Endothelial cell of umbilical vein (primary cell): Measurements from ENCODE around the gene PARK7. TPM values are rescaled to one million over a fixed set of nuclear protein-coding genes. Genes with fewer than 3 reads are reported as not detected.

Experiments
- BruUV-seq: library from RNA; stranded (reverse); fragments of 400-500 nt; replicated peaks from 2 replicates; lab custom pipeline; 2021; lab: Mats Ljungman, UMichigan
- CTCF ChIA-PET: fragments of 300-600, 350-600 bp; sonication (Branson Sonifier 250); formaldehyde crosslinking; loops from one replicate; lab custom pipeline; 2021; ENCODE audit warnings: antibody characterized with exemption, inconsistent platforms; lab: Charles Lee
- POLR2A ChIA-PET: fragments of 300-600, 350-600 bp; sonication (Branson Sonifier 250); formaldehyde crosslinking; loops from one replicate; lab custom pipeline; 2021; ENCODE audit warnings: antibody characterized with exemption, inconsistent platforms; lab: Charles Lee
- DNase-seq: peaks from one replicate; pipeline ENCODE4 v3.0.0-alpha.2; 2011; ENCODE audit warnings: low read depth, low spot score
- FAIRE-seq: peaks from 2 replicates; lab custom pipeline; 2011; peaks lifted over from hg19 to GRCh38; lab: Jason Lieb, UNC
- H2AFZ ChIP-seq: 2 replicates; pipeline ENCODE4 v1.6.0; 2012; ENCODE audit warnings: low read depth, low read length, control low read depth, inconsistent platforms
- H3K27ac ChIP-seq: 2 replicates; pipeline ENCODE4 v1.5.1; 2011; ENCODE audit warnings: low read depth, mild to moderate bottlenecking, control low read depth, low read length, moderate library complexity; ENCODE audit not compliant: insufficient read depth
- H3K27me3 ChIP-seq, 2 experiments: 2 replicates each; pipeline versions ENCODE4 v1.6.0 to v1.6.1; 2011; ENCODE audit warnings: low read length in 2 of 2, mixed read lengths in 1 of 2; ENCODE audit not compliant: control insufficient read depth in 2 of 2, insufficient read depth in 2 of 2
- H3K36me3 ChIP-seq, 2 experiments: 2 replicates in 1 of 2; 3 replicates in 1 of 2; pipeline ENCODE4 v1.5.1; 2011; ENCODE audit warnings: low read length in 2 of 2, mild to moderate bottlenecking in 1 of 2, moderate library complexity in 1 of 2; ENCODE audit not compliant: control insufficient read depth in 2 of 2, insufficient read depth in 2 of 2; ENCODE audit errors: extremely low read depth in 1 of 2
- H3K4me1 ChIP-seq: 3 replicates; pipeline ENCODE4 v1.5.1; 2011; ENCODE audit warnings: mild to moderate bottlenecking, low read length; ENCODE audit not compliant: control insufficient read depth, insufficient read depth; ENCODE audit errors: extremely low read depth
- H3K4me2 ChIP-seq: 2 replicates; pipeline ENCODE4 v1.6.1; 2011; ENCODE audit warnings: low read length, control low read depth, mixed read lengths; ENCODE audit not compliant: insufficient read depth
- H3K4me3 ChIP-seq, 3 experiments: fragments of 200-600 bp in 1 of 3; sonication (generic), shearing (Covaris generic) in 1 of 3; replicated peaks in 1 of 3; 2 replicates each; pipeline ENCODE4 v1.5.1; 2011 to 2016; ENCODE audit warnings: control low read depth in 3 of 3, low read length in 3 of 3, mild to moderate bottlenecking in 2 of 3, inconsistent platforms in 1 of 3, low read depth in 1 of 3, moderate library complexity in 1 of 3; ENCODE audit not compliant: insufficient read depth in 1 of 3
- H3K79me2 ChIP-seq: 2 replicates; pipeline ENCODE4 v1.6.0; 2012; ENCODE audit warnings: low read length, inconsistent platforms; ENCODE audit not compliant: control insufficient read depth, insufficient read depth
- H3K9ac ChIP-seq: replicated peaks from 2 replicates; pipeline ENCODE3; 2011; ENCODE audit warnings: low read length, control low read depth; ENCODE audit not compliant: insufficient read depth; ENCODE audit errors: extremely low read depth
- H3K9me1 ChIP-seq: replicated peaks from 3 replicates; pipeline ENCODE4 v1.6.0; 2011; ENCODE audit warnings: mild to moderate bottlenecking, low read length; ENCODE audit not compliant: control insufficient read depth, insufficient read depth; ENCODE audit errors: extremely low read depth
- H3K9me3 ChIP-seq: replicated peaks from 2 replicates; pipeline ENCODE4 v1.5.1; 2012; ENCODE audit warnings: low read length, inconsistent platforms; ENCODE audit not compliant: control insufficient read depth, insufficient read depth
- H4K20me1 ChIP-seq: replicated peaks from 2 replicates; pipeline ENCODE3; 2011; ENCODE audit warnings: mild to moderate bottlenecking, low read length; ENCODE audit not compliant: control insufficient read depth, insufficient read depth; ENCODE audit errors: extremely low read depth
- CTCF ChIP-seq, 2 donors: IDR thresholded peaks; 1 replicate in 1 of 2; 2 replicates in 1 of 2; pipeline ENCODE4 v1.5.1; 2011; ENCODE audit warnings: low read length in 2 of 2, mild to moderate bottlenecking in 2 of 2, moderate library complexity in 2 of 2, control low read depth in 1 of 2, inconsistent platforms in 1 of 2, low read depth in 1 of 2; ENCODE audit not compliant: insufficient read depth in 1 of 2; ENCODE audit errors: extremely low read depth in 1 of 2
- EZH2 ChIP-seq: IDR thresholded peaks from 2 replicates; pipeline ENCODE4 v1.6.1; 2012; ENCODE audit warnings: borderline replicate concordance, low read depth, mild to moderate bottlenecking, moderate library complexity, low read length, inconsistent platforms; ENCODE audit not compliant: severe bottlenecking
- FOS ChIP-seq: IDR thresholded peaks from 2 replicates; pipeline ENCODE4 v1.6.1; 2011; ENCODE audit warnings: mild to moderate bottlenecking, low read length, moderate library complexity, borderline replicate concordance; ENCODE audit not compliant: insufficient read depth
- GATA2 ChIP-seq: IDR thresholded peaks from 2 replicates; pipeline ENCODE4 v1.7.0; 2011; ENCODE audit warnings: low read depth, mild to moderate bottlenecking, moderate library complexity, mixed read lengths, low read length; ENCODE audit not compliant: insufficient read length, insufficient read depth
- JUN ChIP-seq: IDR thresholded peaks from 2 replicates; pipeline ENCODE4 v1.6.1; 2011; ENCODE audit warnings: borderline replicate concordance, low read depth; ENCODE audit not compliant: insufficient read length, insufficient read depth
- MYC ChIP-seq: IDR thresholded peaks from one replicate; pipeline ENCODE4 v1.6.1; 2011; ENCODE audit warnings: mild to moderate bottlenecking, low read depth, low read length
- POLR2A ChIP-seq: IDR thresholded peaks from 2 replicates; pipeline ENCODE4 v1.6.1; 2012; ENCODE audit warnings: low read depth, mild to moderate bottlenecking, control low read depth, low read length
- dilution Hi-C: fragments of 300-500 bp; cut with MboI; formaldehyde crosslinking; loops from one replicate; pipeline ENCODE4 v1.15.0; 2019; ENCODE audit warnings: low sequenced_read_pairs; ENCODE audit not compliant: extremely low pct_ligation_motif_present
- intact Hi-C: fragments of 100-400 bp; cut with micrococcal nuclease; formaldehyde crosslinking; loops from one replicate; pipeline ENCODE4 v1.10.0; 2022
- polyA plus RNA-seq, 4 experiments: library from polyadenylated mRNA; depleted of rRNA in 3 of 4; stranded (reverse) in 3 of 4; unstranded in 1 of 4; fragments of >200 nt; gene quantifications; 2 replicates each; pipeline versions ENCODE4 v1.2.1 to v1.2.3, GENCODE V29; 2011 to 2012; ENCODE audit warnings: missing spikeins in 1 of 4
- total RNA-seq: library from RNA; stranded (reverse); gene quantifications from 2 replicates; pipeline ENCODE4 v1.2.3, GENCODE V29; 2021

The PARK7 gene
- total and polyA plus RNA-seq, 2 donors (not counting 3 experiments of a cell fraction or from before 2014, with no cell fraction given), result 203 to 294 TPM

GRCh38 chr1:8031176-8031785, 69.8 kb downstream of the PARK7 start:
- intact Hi-C loops, result loop anchor here (1.0 kb wide), 2 partner anchors 207 to 283 kb away; no protein-coding TSS in a partner anchor
- CTCF ChIA-PET, result interaction anchor here (0.7 to 9.7 kb wide), 21 partner anchors 9 to 318 kb away, joined by 3 to 138 read pairs (median 4); no protein-coding TSS in a partner anchor
- TF ChIP-seq CTCF (IDR thresholded peaks at IDR 0.05; ENCODE audit: extremely low read depth in 1 of 2, insufficient read depth in 1 of 2, low read depth in 1 of 2, low read length in 2 of 2) (peak; percentile 22 to 35), GATA2 (no peak)

GRCh38 chr1:8032366-8032910, 70.9 kb downstream of the PARK7 start:
- H3K4me3 ChIP-seq, result no peak overlapping the region
- H3K9me1 ChIP-seq, result no peaks in the 10 kb centered on the region
- peaks cover 20% of the 10 kb centered on the region for H3K4me1 ChIP-seq
- H3K27ac ChIP-seq, result no peak overlapping the region
- intact Hi-C loops (no loop called here), dilution Hi-C loops (no loop called here)
- no peak overlapping the region for H3K9ac ChIP-seq
- H3K36me3 ChIP-seq, result no peaks in the 10 kb centered on the region
- no peaks in the 10 kb centered on the region for H3K9me3 ChIP-seq
- H4K20me1 ChIP-seq, result no peaks in the 10 kb centered on the region
- no peak overlapping the region for H2AFZ ChIP-seq
- no peaks in the 10 kb centered on the region for H3K27me3 ChIP-seq
- DNase-seq (no peak), FAIRE-seq (no peak)
- POLR2A ChIA-PET, result no interaction called here
- H3K79me2 ChIP-seq, result no peaks in the 10 kb centered on the region
- H3K4me2 ChIP-seq, result no peak overlapping the region
- BruUV-seq, result no TSS peak
- TF ChIP-seq MYC (no peak), EZH2 (no peak), FOS (no peak), JUN (no peak), POLR2A (no peak)
- CTCF ChIA-PET, result interaction anchor here (0.6 to 9.7 kb wide), 13 partner anchors 17 to 317 kb away, joined by 3 to 138 read pairs (median 6); no protein-coding TSS in a partner anchor

More at GRCh38 chr1:8031176-8031785, 69.8 kb downstream of the PARK7 start:
- Histone ChIP-seq H3K27me3 (no peaks in the 10 kb centered on the region), H4K20me1 (no peaks in the 10 kb centered on the region), H2AFZ (no peak overlapping the region), H3K4me2 (no peak overlapping the region), H3K9me1 (no peaks in the 10 kb centered on the region), H3K79me2 (no peaks in the 10 kb centered on the region), H3K4me3 (no peak overlapping the region), H3K4me1 (peaks cover 32% of the 10 kb centered on the region), H3K9me3 (no peaks in the 10 kb centered on the region), H3K36me3 (no peaks in the 10 kb centered on the region), H3K9ac (no peak overlapping the region), H3K27ac (no peak overlapping the region)
- DNase-seq, result peak; percentile 72
- no TSS peak for BruUV-seq
- POLR2A ChIA-PET, result no interaction called here
- dilution Hi-C loops, result no loop called here
- FAIRE-seq, result no peak
